HEK293 (cell line): ENCODE measurements around the gene TMEFF1.

Source experiments
- CTCF ChIA-PET: fragments of 350-600 bp; formaldehyde crosslinking; extraction: SDS; loops from one replicate; lab custom pipeline; 2021; ENCODE audit warnings: antibody characterized with exemption; lab: Yijun Ruan, JAX
- POLR2A ChIA-PET: fragments of 300-600 bp; formaldehyde crosslinking; extraction: SDS; loops from one replicate; lab custom pipeline; 2020; ENCODE audit warnings: antibody characterized with exemption, inconsistent platforms; lab: Yijun Ruan, JAX
- H3K27ac ChIP-seq: fragments of 200-500 bp; sonication (Bioruptor generic); 2 replicates; pipeline ENCODE4 v1.5.1; 2014; ENCODE audit warnings: low read depth, low read length, control low read depth, inconsistent platforms; ENCODE audit errors: extremely low read depth
- H3K36me3 ChIP-seq, 2 experiments: fragments of 200-500 bp in 1 of 2; sonication (Bioruptor generic) in 1 of 2; 1 replicate in 1 of 2; 2 replicates in 1 of 2; pipeline ENCODE4 v1.5.1; 2014 to 2017; ENCODE audit warnings: inconsistent platforms in 2 of 2, low read length in 2 of 2; ENCODE audit not compliant: control insufficient read depth in 2 of 2, insufficient read depth in 1 of 2
- H3K4me1 ChIP-seq: fragments of 200-500 bp; sonication (Bioruptor generic); 2 replicates; pipeline ENCODE4 v1.5.1; 2014; ENCODE audit warnings: mild to moderate bottlenecking, low read length, inconsistent platforms; ENCODE audit not compliant: control insufficient read depth, insufficient read depth
- H3K4me3 ChIP-seq: 2 replicates; pipeline ENCODE4 v1.5.1; 2011; ENCODE audit warnings: low read depth, mild to moderate bottlenecking, control low read depth, low read length, moderate library complexity
- H3K9me3 ChIP-seq: fragments of 200-500 bp; sonication (Bioruptor generic); 2 replicates; pipeline ENCODE4 v1.5.1; 2014; ENCODE audit warnings: low read depth, low read length, inconsistent platforms; ENCODE audit not compliant: control insufficient read depth, insufficient read depth
- BCL11B ChIP-seq: fragments of 450-650 bp; formaldehyde crosslinking; IDR thresholded peaks from 2 replicates; pipeline ENCODE4 v1.5.1; 2016; ENCODE audit warnings: low read depth, missing biosample characterization, missing genetic modification characterization
- HIC1 ChIP-seq: fragments of 450-650 bp; formaldehyde crosslinking; IDR thresholded peaks from 2 replicates; pipeline ENCODE4 v1.5.1; 2016; ENCODE audit warnings: missing biosample characterization, missing genetic modification characterization
- HOXD13 ChIP-seq: sonication (generic); formaldehyde crosslinking; IDR thresholded peaks from 2 replicates; pipeline ENCODE4 v1.8.0; 2022; ENCODE audit warnings: missing genetic modification reagents, borderline replicate concordance
- KLF9 ChIP-seq: fragments of 450-650 bp; formaldehyde crosslinking; IDR thresholded peaks from 2 replicates; pipeline ENCODE4 v1.5.1; 2016; ENCODE audit warnings: missing biosample characterization, missing genetic modification characterization, low read depth
- PRDM10 ChIP-seq: fragments of 450-650 bp; formaldehyde crosslinking; IDR thresholded peaks from 2 replicates; pipeline ENCODE4 v1.5.1; 2016; ENCODE audit warnings: missing biosample characterization, missing genetic modification characterization
- REST ChIP-seq: fragments of 450-650 bp; formaldehyde crosslinking; IDR thresholded peaks from 2 replicates; pipeline ENCODE4 v1.5.1; 2016; ENCODE audit warnings: missing biosample characterization, missing genetic modification characterization
- SALL2 ChIP-seq: fragments of 450-650 bp; formaldehyde crosslinking; IDR thresholded peaks from 2 replicates; pipeline ENCODE4 v1.5.0; 2017; ENCODE audit warnings: missing biosample characterization, mild to moderate bottlenecking, missing genetic modification characterization, borderline replicate concordance
- ZBTB8A ChIP-seq: fragments of 450-650 bp; formaldehyde crosslinking; IDR thresholded peaks from 2 replicates; pipeline ENCODE4 v1.5.1; 2016; ENCODE audit warnings: missing biosample characterization, missing genetic modification characterization
- ZNF140 ChIP-seq: fragments of 450-650 bp; formaldehyde crosslinking; IDR thresholded peaks from 2 replicates; pipeline ENCODE4 v1.5.1; 2016; ENCODE audit warnings: missing biosample characterization, missing genetic modification characterization
- ZNF174 ChIP-seq: fragments of 450-650 bp; formaldehyde crosslinking; IDR thresholded peaks from 2 replicates; pipeline ENCODE4 v1.5.0; 2017; ENCODE audit warnings: missing biosample characterization, mild to moderate bottlenecking, missing genetic modification characterization
- ZNF184 ChIP-seq: fragments of 450-650 bp; IDR thresholded peaks from 2 replicates; pipeline ENCODE4 v1.5.1; 2018; ENCODE audit warnings: missing biosample characterization, mild to moderate bottlenecking, missing genetic modification characterization
- ZNF362 ChIP-seq: fragments of 450-650 bp; formaldehyde crosslinking; IDR thresholded peaks from 2 replicates; pipeline ENCODE4 v1.5.1; 2016; ENCODE audit warnings: missing biosample characterization, missing genetic modification characterization
- ZNF510 ChIP-seq: fragments of 450-650 bp; formaldehyde crosslinking; IDR thresholded peaks from 2 replicates; pipeline ENCODE4 v1.5.1; 2018; ENCODE audit warnings: mild to moderate bottlenecking, missing genetic modification characterization, missing biosample characterization; ENCODE audit not compliant: insufficient replicate concordance
- ZNF514 ChIP-seq: fragments of 450-650 bp; formaldehyde crosslinking; IDR thresholded peaks from 2 replicates; pipeline ENCODE4 v1.5.1; 2016; ENCODE audit warnings: missing biosample characterization, missing genetic modification characterization

TMEFF1 gene

GRCh38 chr9:100478192-100478591 lies 5.2 kb downstream of the TMEFF1 start:
- no peak for TF ChIP-seq ZNF510
- no peak for TF ChIP-seq HOXD13 (CRISPR knock-in tag)
- TF ChIP-seq ZNF362 (tag by site-specific recombination): no peak
- TF ChIP-seq ZNF174 (tag by site-specific recombination): no peak
- TF ChIP-seq, all 188 proteins: peak for 0
- no peak overlapping the region for H3K4me3 ChIP-seq
- no peaks in the 10 kb centered on the region for H3K36me3 ChIP-seq
- ChIA-PET CTCF (interaction anchor here (0.6 to 0.8 kb wide), 2 partner anchors 40 to 52 kb away, joined by 4 read pairs; no protein-coding TSS in a partner anchor), POLR2A (no interaction called here)
- 0 out of 2 replicates have a peak, but pooled peaks cover 5% of the 10 kb centered on the region for H3K4me1 ChIP-seq
- no peaks in the 10 kb centered on the region for H3K9me3 ChIP-seq
- no peak overlapping the region for H3K27ac ChIP-seq

- CTCF ChIA-PET: no interaction called here
- no peak overlapping the region for H3K27ac ChIP-seq
- no peaks in the 10 kb centered on the region for H3K36me3 ChIP-seq
- POLR2A ChIA-PET: no interaction called here
- no peak overlapping the region for H3K4me3 ChIP-seq
- H3K4me1 ChIP-seq: 0 out of 2 replicates have a peak, but pooled peaks cover under 1% of the 10 kb centered on the region
- TF ChIP-seq PRDM10 (no peak), ZNF140 (tag by site-specific recombination) (0 out of 2 replicates have a peak, but pooled peaks have one; percentile 26), ZNF514 (tag by site-specific recombination) (no peak), ZNF184 (peak; percentile 97)
- no peaks in the 10 kb centered on the region for H3K9me3 ChIP-seq
These were observed 6.9 kb downstream of the TMEFF1 start for GRCh38 chr9:100479820-100480219.

- Histone ChIP-seq H3K27ac (no peak overlapping the region), H3K4me1 (no peaks in the 10 kb centered on the region), H3K9me3 (no peaks in the 10 kb centered on the region), H3K4me3 (no peak overlapping the region), H3K36me3 (no peaks in the 10 kb centered on the region)
- ChIA-PET POLR2A (interaction anchor here (0.6 kb wide), 1 partner anchor 15 kb away, joined by 3 read pairs; no protein-coding TSS in a partner anchor), CTCF (interaction anchor here (0.7 to 1.6 kb wide), 3 partner anchors 11 to 111 kb away, joined by 5 to 6 read pairs (median 5); no protein-coding TSS in a partner anchor)
- TF ChIP-seq SALL2 (tag by site-specific recombination) (no peak), REST (no peak), BCL11B (tag by site-specific recombination) (no peak), ZBTB8A (tag by site-specific recombination) (no peak), ZNF362 (tag by site-specific recombination) (no peak), HIC1 (no peak), KLF9 (tag by site-specific recombination) (no peak)
These were observed 12.2 kb downstream of the TMEFF1 start for GRCh38 chr9:100485196-100485595.
